Smooth muscle cell (in vitro differentiated cells): ENCODE results near the gene PLA2G4D. TPM values are rescaled to one million over a fixed set of nuclear protein-coding genes. Genes with fewer than 3 reads are reported as not detected.

Experiments
- DNase-seq: peaks from one replicate; lab custom pipeline; 2025; ENCODE audit not compliant: unreplicated experiment; lab: John Stamatoyannopoulos, UW
- H2AFZ ChIP-seq: fragments of 200-600 bp; sonication (generic); 2 replicates; pipeline ENCODE4 v1.6.0; 2016; ENCODE audit warnings: antibody characterized with exemption, low read depth, mild to moderate bottlenecking
- H3F3A ChIP-seq: fragments of 200-600 bp; sonication (generic); 2 replicates; pipeline ENCODE4 v1.6.0; 2017; ENCODE audit warnings: antibody characterized with exemption, low read depth
- H3K27ac ChIP-seq: fragments of 200-600 bp; sonication (generic); 2 replicates; pipeline ENCODE4 v1.5.1; 2016; ENCODE audit warnings: low read depth, mild to moderate bottlenecking
- H3K27me3 ChIP-seq: fragments of 200-600 bp; sonication (generic); 2 replicates; pipeline ENCODE4 v1.6.1; 2016; ENCODE audit warnings: low read depth, mild to moderate bottlenecking
- H3K36me3 ChIP-seq: fragments of 200-600 bp; sonication (generic); 2 replicates; pipeline ENCODE4 v1.5.1; 2016; ENCODE audit warnings: low read depth
- H3K4me1 ChIP-seq: fragments of 200-600 bp; sonication (generic); 2 replicates; pipeline ENCODE4 v1.5.1; 2016; ENCODE audit warnings: low read depth
- H3K4me2 ChIP-seq: fragments of 200-600 bp; sonication (generic); 2 replicates; pipeline ENCODE4 v1.6.0; 2016; ENCODE audit warnings: mild to moderate bottlenecking
- H3K4me3 ChIP-seq: fragments of 200-600 bp; sonication (generic); 2 replicates; pipeline ENCODE4 v1.5.1; 2016; ENCODE audit warnings: mild to moderate bottlenecking
- H3K79me2 ChIP-seq: fragments of 200-600 bp; sonication (generic); 2 replicates; pipeline ENCODE4 v1.6.0; 2016; ENCODE audit warnings: low read depth, mild to moderate bottlenecking
- H3K9ac ChIP-seq: fragments of 200-600 bp; sonication (generic); 2 replicates; pipeline ENCODE4 v1.6.0; 2016; ENCODE audit warnings: low read depth
- H3K9me3 ChIP-seq: fragments of 200-600 bp; sonication (generic); replicated peaks from 2 replicates; pipeline ENCODE4 v1.5.1; 2016; ENCODE audit warnings: low read depth
- H4K20me1 ChIP-seq: fragments of 200-600 bp; sonication (generic); 2 replicates; pipeline ENCODE4 v1.6.0; 2016; ENCODE audit warnings: low read depth
- WGBS: methylation state at CpG from one replicate; pipeline ENCODE4 v1.1.7; 2016; ENCODE audit warnings: low lambda C conversion rate; 5-methylcytosine and 5-hydroxymethylcytosine counted together
- polyA plus RNA-seq: library from polyadenylated mRNA; unstranded; fragments of >200 nt; fragmentation: Nextera tagmentation; extraction: Ambion mirVana; gene quantifications from 2 replicates; pipeline ENCODE4 v1.2.1, GENCODE V29; 2016
- total RNA-seq: library from RNA; depleted of rRNA; stranded (reverse); fragments of >200 nt; gene quantifications from 2 replicates; pipeline ENCODE4 v1.2.3, GENCODE V29; 2014
- TF ChIP-seq, protein P1 (sequence below): fragments of 200-600 bp; sonication (generic); IDR thresholded peaks from 2 replicates; pipeline ENCODE4 v1.5.1; 2017; ENCODE audit warnings: borderline replicate concordance, mild to moderate bottlenecking, antibody characterized with exemption; ENCODE audit not compliant: insufficient read depth, poor library complexity, severe bottlenecking

PLA2G4D gene
- total and polyA plus RNA-seq, 2 experiments from 2014 or later: 0.17 to 0.36 TPM

DNA sequence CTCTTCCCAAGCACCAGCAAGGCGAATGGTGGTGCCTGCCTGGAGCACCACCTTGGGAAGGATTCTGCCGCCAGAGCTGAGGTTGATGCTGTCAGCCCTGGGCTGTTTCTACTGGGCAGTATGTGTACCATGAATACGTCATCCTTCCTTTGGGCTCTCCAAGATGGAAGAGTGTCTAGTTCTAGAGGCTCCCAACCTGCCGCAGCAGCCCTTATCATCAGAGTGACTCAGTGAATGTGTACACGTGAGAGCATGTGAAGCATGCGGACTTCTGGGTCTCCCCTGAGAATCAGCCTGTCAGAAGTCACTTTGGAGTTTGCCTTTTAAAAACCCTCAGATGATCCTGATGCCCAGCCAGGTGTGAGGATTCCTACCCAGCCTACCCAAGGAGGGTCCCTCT lies 20.9 kb downstream of the PLA2G4D start:
- DNase-seq: no peak
- Histone ChIP-seq H3K9me3 (no peaks in the 10 kb centered on the region), H3K9ac (no peak overlapping the region), H3F3A (no peaks in the 10 kb centered on the region), H4K20me1 (no peaks in the 10 kb centered on the region), H3K27ac (no peak overlapping the region), H3K79me2 (no peaks in the 10 kb centered on the region), H3K27me3 (peaks cover 2% of the 10 kb centered on the region), H3K36me3 (no peaks in the 10 kb centered on the region), H3K4me1 (no peaks in the 10 kb centered on the region), H3K4me3 (no peak overlapping the region), H2AFZ (no peak overlapping the region), H3K4me2 (no peak overlapping the region)
- 81% methylated on average over 6 of the region's 6 CpGs for WGBS
- TF ChIP-seq, protein P1, sequence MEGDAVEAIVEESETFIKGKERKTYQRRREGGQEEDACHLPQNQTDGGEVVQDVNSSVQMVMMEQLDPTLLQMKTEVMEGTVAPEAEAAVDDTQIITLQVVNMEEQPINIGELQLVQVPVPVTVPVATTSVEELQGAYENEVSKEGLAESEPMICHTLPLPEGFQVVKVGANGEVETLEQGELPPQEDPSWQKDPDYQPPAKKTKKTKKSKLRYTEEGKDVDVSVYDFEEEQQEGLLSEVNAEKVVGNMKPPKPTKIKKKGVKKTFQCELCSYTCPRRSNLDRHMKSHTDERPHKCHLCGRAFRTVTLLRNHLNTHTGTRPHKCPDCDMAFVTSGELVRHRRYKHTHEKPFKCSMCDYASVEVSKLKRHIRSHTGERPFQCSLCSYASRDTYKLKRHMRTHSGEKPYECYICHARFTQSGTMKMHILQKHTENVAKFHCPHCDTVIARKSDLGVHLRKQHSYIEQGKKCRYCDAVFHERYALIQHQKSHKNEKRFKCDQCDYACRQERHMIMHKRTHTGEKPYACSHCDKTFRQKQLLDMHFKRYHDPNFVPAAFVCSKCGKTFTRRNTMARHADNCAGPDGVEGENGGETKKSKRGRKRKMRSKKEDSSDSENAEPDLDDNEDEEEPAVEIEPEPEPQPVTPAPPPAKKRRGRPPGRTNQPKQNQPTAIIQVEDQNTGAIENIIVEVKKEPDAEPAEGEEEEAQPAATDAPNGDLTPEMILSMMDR: no peak

DNA sequence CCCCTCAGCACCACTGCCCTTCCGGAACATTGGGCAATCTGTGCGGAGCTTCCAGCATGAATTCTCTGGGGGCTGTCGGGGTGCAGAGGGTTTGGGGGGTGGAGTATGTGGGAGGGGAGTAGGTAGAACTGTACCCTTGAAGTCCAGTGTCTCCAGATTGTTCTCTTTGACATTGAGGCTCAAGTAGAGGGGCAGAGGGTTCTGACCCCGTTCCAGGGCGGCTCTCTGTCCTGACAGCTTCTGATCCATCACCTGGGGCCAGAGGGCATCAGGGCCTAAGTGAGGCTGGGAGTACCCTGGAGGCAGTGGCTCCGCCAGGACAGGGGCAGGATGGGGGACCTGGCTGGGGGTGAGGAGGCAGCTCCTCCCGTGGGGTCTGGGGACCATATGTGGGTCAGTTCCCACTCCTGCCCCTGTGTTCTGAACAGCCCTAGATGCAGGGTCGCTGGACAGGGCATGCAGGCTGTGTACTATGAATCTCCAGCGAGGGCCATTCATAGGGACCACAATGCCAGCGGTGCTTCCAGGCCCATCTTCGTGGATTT lies 22.1 kb downstream of the PLA2G4D start:
- Histone ChIP-seq H3K27ac (no peak overlapping the region), H3K9ac (no peak overlapping the region)
- 88% methylated on average over 11 of the region's 11 CpGs for WGBS

DNA sequence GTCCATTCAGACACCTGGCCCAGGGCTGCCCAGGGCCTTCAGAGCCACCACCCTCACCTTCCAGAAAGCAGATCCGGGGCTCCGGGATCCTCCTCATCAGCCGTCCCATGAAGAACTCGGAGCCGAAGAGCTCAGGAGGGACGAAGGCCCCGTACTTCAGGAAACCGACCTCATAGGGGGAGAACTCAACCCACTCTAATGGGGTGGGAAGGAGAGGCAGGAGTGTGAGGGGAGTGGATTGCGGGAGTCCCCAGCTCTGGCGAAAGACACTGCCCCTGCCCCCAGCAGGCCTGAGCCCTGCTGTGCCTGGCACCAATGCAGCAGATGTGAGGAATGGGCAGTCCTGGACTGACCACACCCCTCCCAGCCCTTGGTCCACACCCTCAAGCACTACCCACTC lies 22.6 kb downstream of the PLA2G4D start:
- H2AFZ ChIP-seq: no peak overlapping the region
- H3K9ac ChIP-seq: no peak overlapping the region
- DNase-seq: no peak
- H3K4me3 ChIP-seq: no peak overlapping the region
- no peaks in the 10 kb centered on the region for H3F3A ChIP-seq
- no peaks in the 10 kb centered on the region for H3K79me2 ChIP-seq
- no peaks in the 10 kb centered on the region for H4K20me1 ChIP-seq
- TF ChIP-seq, protein P1: no peak
- no peak overlapping the region for H3K27ac ChIP-seq
- no peak overlapping the region for H3K4me2 ChIP-seq
- no peaks in the 10 kb centered on the region for H3K36me3 ChIP-seq
- no peaks in the 10 kb centered on the region for H3K27me3 ChIP-seq
- 98% methylated on average over 10 of the region's 10 CpGs for WGBS
- H3K4me1 ChIP-seq: no peaks in the 10 kb centered on the region
- no peaks in the 10 kb centered on the region for H3K9me3 ChIP-seq

More for the DNA sequence above, 22.1 kb downstream of the PLA2G4D start:
- Histone ChIP-seq H3F3A (no peaks in the 10 kb centered on the region), H3K9me3 (no peaks in the 10 kb centered on the region), H3K4me1 (no peaks in the 10 kb centered on the region), H2AFZ (no peak overlapping the region), H3K4me3 (no peak overlapping the region), H3K36me3 (no peaks in the 10 kb centered on the region), H3K4me2 (no peak overlapping the region), H4K20me1 (no peaks in the 10 kb centered on the region), H3K27me3 (no peaks in the 10 kb centered on the region), H3K79me2 (no peaks in the 10 kb centered on the region)
- TF ChIP-seq, protein P1: no peak
- no peak for DNase-seq

DNA sequence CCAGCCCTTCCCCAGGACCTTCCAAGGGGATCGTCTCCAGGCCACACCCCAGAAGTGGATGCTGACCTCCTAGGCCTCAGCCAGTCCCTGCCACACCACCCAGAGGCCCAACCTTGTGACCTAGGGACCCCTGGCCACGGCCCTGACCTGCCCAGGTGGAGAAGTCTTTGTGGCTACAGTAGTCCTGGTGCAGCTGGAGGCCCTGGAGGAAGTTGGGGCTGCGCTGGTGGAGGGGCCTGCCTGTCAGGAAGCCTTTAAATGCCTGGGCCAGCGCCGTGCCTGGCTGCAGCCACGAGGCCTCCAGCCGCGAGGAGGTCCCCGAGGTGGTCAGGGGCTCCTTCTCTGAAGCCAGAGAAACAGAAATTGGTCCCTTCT lies 23.4 kb downstream of the PLA2G4D start:
- no peak overlapping the region for H3K4me3 ChIP-seq
- H3K4me1 ChIP-seq: no peaks in the 10 kb centered on the region
- no peak overlapping the region for H3K27ac ChIP-seq
- TF ChIP-seq, protein P1: no peak
- no peaks in the 10 kb centered on the region for H3K36me3 ChIP-seq
- H3K79me2 ChIP-seq: no peaks in the 10 kb centered on the region
- no peak for DNase-seq
- no peak overlapping the region for H3K4me2 ChIP-seq
- H3K9ac ChIP-seq: no peak overlapping the region
- H3K27me3 ChIP-seq: no peaks in the 10 kb centered on the region
- 82% methylated on average over 9 of the region's 9 CpGs for WGBS
- H3K9me3 ChIP-seq: no peaks in the 10 kb centered on the region
- no peaks in the 10 kb centered on the region for H3F3A ChIP-seq
- no peaks in the 10 kb centered on the region for H4K20me1 ChIP-seq
- H2AFZ ChIP-seq: no peak overlapping the region
